ENCODE measurements around the gene FMNL2.

- TF ChIP-seq POLR2AphosphoS5 (IDR thresholded peaks at IDR 0.05; ENCODE audit: low read depth, low read length): no peak
- no peak for TF ChIP-seq TAF1 (IDR thresholded peaks at IDR 0.05; ENCODE audit: borderline replicate concordance, low read depth, low read length)
- no peak for TF ChIP-seq POLR2A (IDR thresholded peaks at IDR 0.05; ENCODE audit: low read depth, low read length)
Observed at GRCh38 chr2:152385650-152386049, 50.7 kb downstream of the FMNL2 start.
